ENCODE measurements around the gene IFTAP.

DNA sequence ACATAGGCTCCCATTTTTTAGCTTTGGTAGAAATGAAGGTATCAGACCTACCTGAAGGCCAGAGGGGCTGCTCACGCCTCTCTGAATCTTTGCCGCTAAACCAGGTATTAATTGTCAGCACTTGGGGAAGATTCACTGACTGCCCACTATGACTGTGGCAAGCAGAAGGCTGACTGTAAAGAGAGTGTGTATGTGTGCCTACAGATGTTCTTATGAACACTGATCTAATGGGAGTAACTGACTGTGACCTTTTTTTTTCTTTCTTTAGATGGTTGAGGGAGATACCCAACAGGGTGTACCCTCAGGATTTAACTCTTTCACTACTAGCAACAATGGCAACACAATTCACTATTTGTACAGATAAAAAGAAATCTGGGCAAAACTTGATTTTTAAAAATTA is 3.7 kb downstream of the IFTAP start, which contains the start of gene RAG2:
- TF ChIP-seq, protein P1, sequence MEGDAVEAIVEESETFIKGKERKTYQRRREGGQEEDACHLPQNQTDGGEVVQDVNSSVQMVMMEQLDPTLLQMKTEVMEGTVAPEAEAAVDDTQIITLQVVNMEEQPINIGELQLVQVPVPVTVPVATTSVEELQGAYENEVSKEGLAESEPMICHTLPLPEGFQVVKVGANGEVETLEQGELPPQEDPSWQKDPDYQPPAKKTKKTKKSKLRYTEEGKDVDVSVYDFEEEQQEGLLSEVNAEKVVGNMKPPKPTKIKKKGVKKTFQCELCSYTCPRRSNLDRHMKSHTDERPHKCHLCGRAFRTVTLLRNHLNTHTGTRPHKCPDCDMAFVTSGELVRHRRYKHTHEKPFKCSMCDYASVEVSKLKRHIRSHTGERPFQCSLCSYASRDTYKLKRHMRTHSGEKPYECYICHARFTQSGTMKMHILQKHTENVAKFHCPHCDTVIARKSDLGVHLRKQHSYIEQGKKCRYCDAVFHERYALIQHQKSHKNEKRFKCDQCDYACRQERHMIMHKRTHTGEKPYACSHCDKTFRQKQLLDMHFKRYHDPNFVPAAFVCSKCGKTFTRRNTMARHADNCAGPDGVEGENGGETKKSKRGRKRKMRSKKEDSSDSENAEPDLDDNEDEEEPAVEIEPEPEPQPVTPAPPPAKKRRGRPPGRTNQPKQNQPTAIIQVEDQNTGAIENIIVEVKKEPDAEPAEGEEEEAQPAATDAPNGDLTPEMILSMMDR (IDR thresholded peaks at IDR 0.05): no peak
- TF ChIP-seq POLR2A (IDR thresholded peaks at IDR 0.05): no peak
